GM13976 (cell line): ENCODE measurements around the gene SELENBP1.

Source experiments
- DNase-seq: peaks from one replicate; pipeline ENCODE4 v3.0.0; 2012; ENCODE audit warnings: low spot score
- in situ Hi-C: fragments of 300-500 bp; cut with MboI; formaldehyde crosslinking; loops from one replicate; pipeline ENCODE4 v1.12.0; 2022; ENCODE audit warnings: low sequenced_read_pairs, mixed read lengths, inconsistent platforms; ENCODE audit not compliant: unreplicated experiment
- TF ChIP-seq, protein P1 (sequence below): IDR thresholded peaks from 2 replicates; pipeline ENCODE4 v1.5.1; 2012; ENCODE audit warnings: borderline replicate concordance, mild to moderate bottlenecking; ENCODE audit not compliant: insufficient read depth; ENCODE audit errors: extremely low read depth, missing control alignments, control extremely low read depth

SELENBP1 gene

DNA sequence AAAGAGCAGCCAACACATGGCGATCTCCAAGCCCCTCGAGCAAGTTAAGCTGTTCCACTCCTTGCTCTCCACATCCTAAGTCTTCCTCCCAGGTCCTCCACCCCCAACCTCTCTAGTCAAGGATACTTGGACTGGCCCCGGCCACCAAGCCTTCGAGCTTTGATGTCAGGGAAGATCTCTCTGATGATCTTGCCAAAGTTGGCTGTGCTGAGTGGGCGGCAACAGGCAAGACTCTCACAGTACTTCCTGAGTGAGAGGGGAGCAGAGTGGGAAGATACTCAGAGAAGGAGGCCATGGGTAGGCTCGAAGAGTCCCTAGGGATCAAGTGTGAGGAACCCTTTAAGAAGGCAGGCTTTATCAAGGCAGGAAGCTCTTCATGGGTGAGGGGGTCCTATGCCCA lies 28.2 kb downstream of the SELENBP1 start:
- DNase-seq = no peak
- TF ChIP-seq, protein P1, sequence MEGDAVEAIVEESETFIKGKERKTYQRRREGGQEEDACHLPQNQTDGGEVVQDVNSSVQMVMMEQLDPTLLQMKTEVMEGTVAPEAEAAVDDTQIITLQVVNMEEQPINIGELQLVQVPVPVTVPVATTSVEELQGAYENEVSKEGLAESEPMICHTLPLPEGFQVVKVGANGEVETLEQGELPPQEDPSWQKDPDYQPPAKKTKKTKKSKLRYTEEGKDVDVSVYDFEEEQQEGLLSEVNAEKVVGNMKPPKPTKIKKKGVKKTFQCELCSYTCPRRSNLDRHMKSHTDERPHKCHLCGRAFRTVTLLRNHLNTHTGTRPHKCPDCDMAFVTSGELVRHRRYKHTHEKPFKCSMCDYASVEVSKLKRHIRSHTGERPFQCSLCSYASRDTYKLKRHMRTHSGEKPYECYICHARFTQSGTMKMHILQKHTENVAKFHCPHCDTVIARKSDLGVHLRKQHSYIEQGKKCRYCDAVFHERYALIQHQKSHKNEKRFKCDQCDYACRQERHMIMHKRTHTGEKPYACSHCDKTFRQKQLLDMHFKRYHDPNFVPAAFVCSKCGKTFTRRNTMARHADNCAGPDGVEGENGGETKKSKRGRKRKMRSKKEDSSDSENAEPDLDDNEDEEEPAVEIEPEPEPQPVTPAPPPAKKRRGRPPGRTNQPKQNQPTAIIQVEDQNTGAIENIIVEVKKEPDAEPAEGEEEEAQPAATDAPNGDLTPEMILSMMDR = no peak
- in situ Hi-C loops = no loop called here

GRCh38 chr1:151343587-151343986 lies 28.9 kb downstream of the SELENBP1 start:
- DNase-seq = no peak
- in situ Hi-C loops = no loop called here
- TF ChIP-seq, protein P1 = no peak

- TF ChIP-seq, protein P1 = no peak
- in situ Hi-C loops = no loop called here
- DNase-seq = no peak
Measured at GRCh38 chr1:151342569-151342968, 29.9 kb downstream of the SELENBP1 start.

DNA sequence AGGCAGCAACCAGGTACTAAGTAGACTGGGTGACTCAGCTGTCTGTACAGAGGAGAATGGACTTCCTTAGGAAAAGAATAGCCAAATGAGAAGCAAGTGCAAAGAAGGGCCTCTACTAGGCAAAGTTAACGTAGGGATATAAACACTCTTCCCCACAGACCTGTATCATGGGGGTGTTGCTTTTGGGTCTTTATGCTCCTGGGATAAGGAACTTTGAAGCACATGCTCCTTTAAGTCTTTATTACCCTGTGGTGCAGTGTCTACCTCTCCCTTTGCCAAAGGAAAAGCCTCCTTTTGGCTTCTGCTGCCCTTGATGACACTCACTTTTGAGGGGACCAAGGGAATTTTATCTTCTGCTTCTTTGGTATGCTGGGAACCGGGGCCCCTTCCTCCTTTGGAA lies 30.5 kb downstream of the SELENBP1 start:
- DNase-seq = no peak
- TF ChIP-seq, protein P1 = no peak
- in situ Hi-C loops = no loop called here

GRCh38 chr1:151340870-151341754 lies 31.4 kb downstream of the SELENBP1 start:
- TF ChIP-seq, protein P1 = peak; percentile 53
- peak; percentile 61 for DNase-seq
- in situ Hi-C loops = no loop called here

DNA sequence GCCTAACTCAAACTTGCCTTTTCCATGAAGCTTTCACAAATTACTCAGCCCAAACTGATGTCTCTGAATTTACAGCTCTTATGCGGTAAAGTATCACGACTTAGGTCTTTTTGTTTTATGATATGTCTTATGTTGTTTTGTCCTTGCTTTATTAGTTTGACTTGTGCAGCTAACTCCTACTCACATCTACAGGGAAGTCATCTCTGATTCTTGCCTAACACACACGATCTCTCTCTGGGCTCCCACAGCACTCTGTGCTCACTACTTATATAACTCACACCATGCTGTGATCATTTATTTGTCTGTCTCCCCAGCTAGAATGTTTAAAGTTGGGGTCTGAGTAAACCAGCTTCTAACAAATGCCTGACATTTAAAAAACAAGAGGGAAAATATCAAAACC lies 35.9 kb downstream of the SELENBP1 start:
- TF ChIP-seq, protein P1 = no peak
- in situ Hi-C loops = no loop called here
- no peak for DNase-seq

- in situ Hi-C loops = no loop called here
- TF ChIP-seq, protein P1 = no peak
- DNase-seq = no peak
Measured at GRCh38 chr1:151334822-151335221, 37.7 kb downstream of the SELENBP1 start.
